Subcutaneous abdominal adipose tissue (tissue), 5 donors: Measurements from ENCODE around the gene MTFP1.

Source experiments
- H3K27ac ChIP-seq: one replicate; pipeline ENCODE4 v1.7.0; 2013; ENCODE audit warnings: low read depth, mild to moderate bottlenecking, inconsistent platforms, low read length, moderate library complexity
- H3K27me3 ChIP-seq, 5 donors: one replicate each; pipeline ENCODE4 v1.7.0; 2013; ENCODE audit warnings: low read length in 5 of 5, inconsistent platforms in 1 of 5; ENCODE audit not compliant: control insufficient read depth in 5 of 5, insufficient read depth in 4 of 5
- H3K36me3 ChIP-seq, 5 donors: one replicate each; pipeline ENCODE4 v1.7.0; 2013; ENCODE audit warnings: low read length in 5 of 5; ENCODE audit not compliant: control insufficient read depth in 5 of 5, insufficient read depth in 5 of 5
- H3K4me1 ChIP-seq, 5 donors: one replicate each; pipeline ENCODE4 v1.7.0; 2013; ENCODE audit warnings: low read length in 5 of 5, mild to moderate bottlenecking in 3 of 5, moderate library complexity in 1 of 5; ENCODE audit not compliant: control insufficient read depth in 5 of 5, insufficient read depth in 5 of 5
- H3K4me3 ChIP-seq, 5 donors: one replicate each; pipeline ENCODE4 v1.7.0; 2013; ENCODE audit warnings: low read length in 5 of 5, low read depth in 1 of 5
- H3K9ac ChIP-seq, 5 donors: one replicate each; pipeline ENCODE4 v1.7.0; 2013; ENCODE audit warnings: low read length in 5 of 5, mild to moderate bottlenecking in 4 of 5, moderate library complexity in 3 of 5
- H3K9me3 ChIP-seq, 5 donors: one replicate each; pipeline ENCODE4 v1.7.0; 2013; ENCODE audit warnings: low read length in 5 of 5; ENCODE audit not compliant: control insufficient read depth in 5 of 5
- donor health status: healthy.
- donor health status: healthy.
- donor health status: healthy.
- donor health status: healthy.
- donor health status: healthy.

The MTFP1 gene

DNA sequence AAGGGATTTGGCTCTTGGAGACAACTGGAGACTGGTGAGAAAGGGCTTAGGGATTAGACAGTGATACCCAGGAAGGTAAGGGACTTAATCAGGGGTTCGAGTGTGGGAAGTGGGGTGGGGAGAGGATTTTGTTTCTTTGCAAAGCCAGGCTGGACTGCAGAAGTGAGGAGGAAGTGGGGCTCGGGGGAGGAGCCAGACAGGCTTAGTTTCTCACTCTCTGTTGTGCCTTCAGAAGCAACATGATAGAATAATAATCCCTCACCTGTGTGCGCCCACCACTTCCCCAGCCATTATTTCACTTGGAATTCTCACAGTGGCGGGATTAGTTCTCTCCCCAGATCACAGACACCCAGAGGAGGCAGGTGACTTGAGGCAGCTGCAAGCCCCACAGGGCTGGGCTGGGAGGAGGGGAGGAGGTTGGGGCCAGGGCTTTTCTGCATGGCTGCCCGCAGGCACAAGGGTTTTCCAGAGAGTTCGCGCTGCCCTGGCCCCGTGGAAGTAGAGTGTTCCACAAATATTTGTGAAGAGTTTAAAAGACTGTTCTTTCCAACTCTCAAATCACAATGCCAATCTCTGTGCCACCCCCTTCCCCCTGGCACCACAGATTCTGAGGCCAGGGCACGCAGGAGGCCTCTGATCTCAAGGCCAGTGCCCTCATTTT, 32.8 kb upstream of the MTFP1 start:
- Histone ChIP-seq H3K36me3 (no peaks in the 10 kb centered on the region), H3K4me3 (no peak overlapping the region), H3K9ac (no peak overlapping the region), H3K27me3 (peaks cover 9 to 31% (median 19%) of the 10 kb centered on the region in 5 donors), H3K27ac (no peak overlapping the region), H3K4me1 (peaks cover 0 to 13% (median 11%) of the 10 kb centered on the region in 5 donors), H3K9me3 (peaks cover 0 to 6% (median 0%) of the 10 kb centered on the region in 5 donors)

DNA sequence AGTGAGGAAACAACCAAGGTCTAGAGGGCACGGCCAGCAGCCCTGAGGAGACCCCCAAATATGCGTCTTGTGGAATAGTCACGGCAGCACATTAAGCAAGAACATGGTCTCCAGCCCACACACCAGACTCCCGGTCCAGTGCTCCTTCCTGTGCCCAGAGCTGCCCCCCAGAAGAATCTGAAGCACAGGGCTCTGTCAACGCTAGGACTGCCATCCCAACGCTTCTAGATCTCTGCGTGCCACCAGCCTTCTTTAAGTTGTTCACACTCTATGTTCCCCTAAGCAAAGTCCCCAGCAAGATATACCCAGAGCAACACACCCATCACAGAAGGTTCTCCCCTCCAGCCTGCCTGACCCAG, 32.3 kb upstream of the MTFP1 start:
- Histone ChIP-seq H3K27me3 (peaks cover 14 to 36% (median 24%) of the 10 kb centered on the region in 5 donors), H3K27ac (no peak overlapping the region), H3K4me3 (no peak overlapping the region), H3K9ac (no peak overlapping the region), H3K36me3 (no peaks in the 10 kb centered on the region), H3K9me3 (peaks cover 0 to 6% (median 0%) of the 10 kb centered on the region in 5 donors), H3K4me1 (peaks cover 0 to 13% (median 11%) of the 10 kb centered on the region in 5 donors)

DNA sequence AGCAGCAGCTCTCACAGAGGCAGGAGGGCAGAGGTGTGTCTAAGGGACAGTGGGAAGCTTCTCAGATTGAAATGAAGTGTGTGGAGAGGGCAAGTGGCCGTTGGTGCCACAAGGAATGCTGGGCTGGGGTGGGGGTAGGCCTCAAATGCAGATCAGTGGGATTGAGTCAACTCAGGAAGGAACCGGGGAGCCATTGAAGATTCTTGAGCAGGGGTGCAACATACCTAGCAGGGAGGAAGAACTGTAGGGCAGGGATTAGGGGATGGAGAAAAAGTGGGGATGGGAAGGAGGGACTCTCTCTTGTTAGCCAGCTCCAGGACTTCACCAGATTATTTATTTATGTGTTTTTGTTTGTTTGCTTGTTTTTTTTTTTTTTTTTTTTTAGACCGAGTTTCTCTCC, 31.7 kb upstream of the MTFP1 start:
- peaks cover 0 to 6% (median 0%) of the 10 kb centered on the region in 5 donors for H3K9me3 ChIP-seq
- no peak overlapping the region for H3K27ac ChIP-seq

DNA sequence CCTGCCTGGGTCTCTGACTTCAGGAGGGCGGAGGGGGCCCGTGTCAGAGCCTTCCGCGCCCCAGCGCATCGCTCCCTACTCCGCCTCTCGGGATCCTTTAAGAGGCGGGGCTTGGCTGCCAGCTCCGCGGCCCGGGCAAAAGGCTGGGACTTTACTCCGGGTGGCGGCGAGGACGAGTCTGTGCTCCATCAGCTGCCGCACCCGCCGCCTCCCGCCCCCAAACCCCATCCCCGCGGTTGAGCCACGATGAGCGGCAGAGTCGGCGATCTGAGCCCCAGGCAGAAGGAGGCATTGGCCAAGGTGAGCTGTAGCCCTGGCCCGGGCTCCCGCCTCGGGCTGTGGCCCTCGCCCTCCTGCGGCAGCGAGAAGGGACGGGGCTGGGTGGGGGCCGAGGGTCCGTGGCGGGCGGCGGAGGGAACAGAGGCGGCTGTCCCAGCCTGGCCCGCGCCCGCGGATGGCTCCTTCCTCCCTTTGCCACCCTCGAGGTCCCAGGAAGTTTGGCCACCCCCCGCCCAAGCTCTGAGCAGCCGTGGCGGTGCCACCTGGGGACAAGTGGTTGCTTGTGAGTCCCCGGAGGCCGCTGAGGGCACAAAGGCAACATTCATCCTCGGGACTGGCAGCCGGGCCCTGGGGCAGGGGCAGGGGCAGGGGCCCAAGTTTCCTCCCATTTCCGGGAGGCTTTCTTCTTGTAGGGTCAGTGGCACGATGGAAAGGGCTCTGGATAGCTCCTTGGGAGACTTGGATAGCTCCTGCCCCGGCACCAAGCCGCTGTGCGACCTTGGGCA, 28.5 kb upstream of the MTFP1 start, which contains the start of gene SEC14L2:
Gene SEC14L2 (plus strand): TSS at position 148 of the 785 bp plus-strand sequence. CDS start 99 bp downstream, at position 247.
- Histone ChIP-seq H3K27me3 (peaks cover 17 to 48% (median 40%) of the 10 kb centered on the region in 5 donors), H3K9me3 (no peaks in the 10 kb centered on the region), H3K27ac (no peak within 1 kb of the TSS), H3K36me3 (no peaks in the 10 kb centered on the region), H3K4me3 (peak within 1 kb of the TSS; percentile 48 to 59 (median 54)), H3K9ac (peak within 1 kb of the TSS in 2 of 5 donors; percentile 23 to 35), H3K4me1 (peaks cover 0 to 20% (median 16%) of the 10 kb centered on the region in 5 donors)

More for the DNA sequence above, 31.7 kb upstream of the MTFP1 start:
- Histone ChIP-seq H3K4me3 (no peak overlapping the region), H3K4me1 (peaks cover 0 to 17% (median 12%) of the 10 kb centered on the region in 5 donors), H3K27me3 (peaks cover 17 to 41% (median 30%) of the 10 kb centered on the region in 5 donors), H3K36me3 (no peaks in the 10 kb centered on the region), H3K9ac (no peak overlapping the region)

DNA sequence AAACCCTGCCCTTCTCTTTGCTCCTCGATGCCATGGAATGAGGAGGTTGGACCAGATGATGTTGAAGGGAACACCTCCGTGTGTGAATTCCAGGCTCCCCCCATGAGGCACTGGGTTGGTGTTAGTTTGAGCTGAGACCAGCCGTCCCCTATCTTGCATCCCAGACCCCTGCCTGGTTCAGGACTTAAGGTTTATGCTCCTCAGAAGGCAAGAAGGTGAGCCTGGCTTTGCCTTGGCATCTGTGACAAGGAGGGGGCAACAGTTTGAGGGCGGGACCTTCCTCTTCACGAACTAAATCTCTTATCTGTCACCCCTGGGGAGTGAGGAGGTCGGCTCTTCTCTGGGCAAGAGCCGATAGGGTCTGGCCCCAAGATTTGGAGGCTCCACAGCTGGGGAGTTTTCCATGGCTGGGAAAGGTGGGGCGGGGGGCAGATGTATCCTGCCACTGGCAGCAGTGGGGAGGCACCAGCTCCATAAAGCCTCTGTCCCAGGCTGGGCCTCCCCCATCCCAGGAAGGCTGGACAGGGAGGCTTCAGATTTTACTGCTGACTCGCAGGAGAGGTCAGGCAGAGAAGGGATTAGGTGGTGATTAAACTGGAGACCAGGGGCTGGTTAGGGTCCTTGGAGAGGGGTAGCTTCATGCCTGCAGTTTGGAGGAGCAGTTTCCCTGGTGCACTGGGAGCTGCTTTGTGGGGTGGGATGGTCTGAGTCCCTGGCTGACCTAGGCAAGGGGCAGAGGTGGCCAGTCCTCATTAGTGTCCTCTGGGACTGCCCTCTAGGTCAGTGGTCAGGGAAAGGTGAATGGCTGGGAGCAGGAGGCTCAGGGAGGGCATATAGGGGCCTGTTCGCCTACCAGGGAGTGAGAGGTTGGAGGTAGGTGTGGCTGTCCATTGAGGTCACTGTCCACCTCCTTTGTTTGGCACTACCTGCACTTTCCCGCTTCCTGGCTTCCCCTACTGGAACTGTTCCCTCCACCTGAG, 27.6 kb upstream of the MTFP1 start:
- no peak overlapping the region for H3K27ac ChIP-seq
- peak overlapping the region in 2 of 5 donors; percentile 16 to 30 for H3K9ac ChIP-seq
- H3K4me3 ChIP-seq: peak overlapping the region; percentile 44 to 59 (median 54)
- H3K36me3 ChIP-seq: no peaks in the 10 kb centered on the region
- H3K4me1 ChIP-seq: peaks cover 0 to 20% (median 16%) of the 10 kb centered on the region in 5 donors
- peaks cover 17 to 46% (median 40%) of the 10 kb centered on the region in 5 donors for H3K27me3 ChIP-seq
- H3K9me3 ChIP-seq: no peaks in the 10 kb centered on the region

DNA sequence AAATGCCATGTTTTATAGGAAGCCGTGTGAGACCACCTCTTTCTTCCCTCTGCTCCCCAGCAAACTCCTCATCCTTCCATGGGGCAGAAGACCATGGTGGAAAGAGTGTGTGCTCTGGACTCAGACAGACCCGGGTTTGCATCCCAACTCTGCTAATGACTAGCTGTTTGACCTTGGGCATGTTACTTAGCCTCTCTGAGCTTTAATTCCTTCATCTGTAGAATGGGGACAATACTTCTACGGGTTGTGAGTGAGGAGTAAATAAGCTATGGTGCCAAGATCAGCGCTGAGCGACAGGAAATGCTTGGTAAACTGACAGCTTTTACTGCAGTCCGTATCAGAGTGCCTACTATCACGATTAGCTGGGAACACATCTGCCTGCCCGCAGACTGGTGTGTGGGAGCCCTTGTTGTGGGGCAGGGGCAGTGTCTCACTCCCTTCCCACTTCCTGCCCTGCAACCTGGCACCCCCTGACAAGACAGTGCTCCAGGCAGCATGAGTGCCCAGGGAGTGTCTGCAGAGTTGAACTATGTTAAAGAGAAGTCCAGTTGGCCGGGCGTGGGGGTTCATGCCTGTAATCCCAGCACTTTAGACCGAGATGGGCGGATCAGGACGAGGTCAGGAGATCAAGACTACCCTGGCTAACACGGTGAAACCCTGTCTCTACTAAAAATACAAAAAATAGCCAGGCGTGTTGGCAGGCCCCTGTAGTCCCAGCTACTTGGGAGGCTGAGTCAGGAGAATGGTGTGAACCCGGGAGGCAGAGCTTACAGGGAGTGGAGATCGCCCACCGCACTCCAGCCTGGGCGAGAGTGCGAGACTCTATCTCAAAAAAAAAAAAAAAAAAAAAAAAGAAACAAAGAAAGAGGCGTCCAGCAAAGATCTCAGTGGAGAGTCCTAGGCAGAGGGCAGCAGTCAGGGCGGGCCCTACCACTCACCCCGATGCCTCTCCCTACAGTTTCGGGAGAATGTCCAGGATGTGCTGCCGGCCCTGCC, 26.6 kb upstream of the MTFP1 start:
- Histone ChIP-seq H3K27me3 (peaks cover 17 to 40% (median 40%) of the 10 kb centered on the region in 5 donors), H3K9ac (no peak overlapping the region), H3K4me3 (no peak overlapping the region), H3K9me3 (no peaks in the 10 kb centered on the region), H3K4me1 (peaks cover 0 to 20% (median 16%) of the 10 kb centered on the region in 5 donors), H3K27ac (no peak overlapping the region), H3K36me3 (no peaks in the 10 kb centered on the region)

DNA sequence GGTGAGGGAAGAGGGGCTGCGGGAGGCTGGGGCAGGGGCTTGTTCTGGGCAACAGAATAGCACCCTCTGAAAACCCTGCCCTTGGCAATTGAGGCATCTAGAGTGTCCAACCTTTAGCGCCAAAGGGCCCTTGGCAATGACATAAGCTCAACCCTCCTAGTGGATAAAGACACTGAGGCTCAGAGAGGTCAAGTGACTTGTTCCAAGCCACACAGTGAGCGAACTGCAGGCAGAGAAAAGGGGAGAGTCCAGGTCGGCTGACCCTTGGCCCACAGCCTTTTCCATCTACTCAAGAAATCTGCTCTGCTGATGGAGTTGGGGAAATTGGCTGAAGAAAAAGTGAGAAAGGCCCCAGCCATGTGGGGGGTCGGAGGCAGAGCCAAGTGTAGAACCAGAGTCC, 25.9 kb upstream of the MTFP1 start:
- H3K4me3 ChIP-seq: no peak overlapping the region
- H3K36me3 ChIP-seq: no peaks in the 10 kb centered on the region
- no peaks in the 10 kb centered on the region for H3K9me3 ChIP-seq
- H3K27me3 ChIP-seq: peaks cover 17 to 40% (median 38%) of the 10 kb centered on the region in 5 donors
- no peak overlapping the region for H3K9ac ChIP-seq
- peaks cover 0 to 20% (median 16%) of the 10 kb centered on the region in 5 donors for H3K4me1 ChIP-seq
- no peak overlapping the region for H3K27ac ChIP-seq

DNA sequence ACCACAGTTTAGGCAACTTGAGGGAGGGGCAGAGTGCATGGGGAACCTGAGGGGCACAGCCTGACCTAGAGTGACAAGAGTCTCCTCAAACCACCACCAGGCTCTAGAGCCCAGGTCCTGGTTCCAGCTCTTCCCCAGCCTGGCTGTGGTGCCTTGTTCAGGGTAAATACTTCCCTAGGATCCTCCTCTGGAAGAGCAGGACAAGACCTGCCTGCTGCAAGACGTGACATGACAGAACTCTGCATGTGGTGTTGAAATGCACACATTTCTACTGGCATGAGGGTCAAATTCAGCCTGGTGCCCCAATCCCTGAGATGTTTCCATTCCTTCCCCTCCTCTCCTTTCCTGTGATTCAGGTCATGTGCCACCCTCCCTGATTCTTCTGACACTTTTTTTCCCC, 25.4 kb upstream of the MTFP1 start:
- H3K36me3 ChIP-seq: no peaks in the 10 kb centered on the region
- peaks cover 0 to 20% (median 16%) of the 10 kb centered on the region in 5 donors for H3K4me1 ChIP-seq
- H3K9ac ChIP-seq: no peak overlapping the region
- H3K27me3 ChIP-seq: peaks cover 17 to 40% (median 34%) of the 10 kb centered on the region in 5 donors
- H3K4me3 ChIP-seq: no peak overlapping the region
- H3K9me3 ChIP-seq: no peaks in the 10 kb centered on the region
- H3K27ac ChIP-seq: no peak overlapping the region
